Nucleus accumbens (tissue), 56 donors: ENCODE results near the gene ADGRB3.
A peak's percentile ranks its signal among the peaks of the same experiment; 100 is the strongest.
"Not testable (repeated sequence)": the region's sequence is repeated elsewhere in the genome, so short reads cannot be mapped to it uniquely, and the experiment has no call there.

Experiments used
- DNase-seq, 56 donors: peaks; one replicate each; lab custom pipeline; 2025; lab: John Stamatoyannopoulos, UW

The ADGRB3 gene

DNA sequence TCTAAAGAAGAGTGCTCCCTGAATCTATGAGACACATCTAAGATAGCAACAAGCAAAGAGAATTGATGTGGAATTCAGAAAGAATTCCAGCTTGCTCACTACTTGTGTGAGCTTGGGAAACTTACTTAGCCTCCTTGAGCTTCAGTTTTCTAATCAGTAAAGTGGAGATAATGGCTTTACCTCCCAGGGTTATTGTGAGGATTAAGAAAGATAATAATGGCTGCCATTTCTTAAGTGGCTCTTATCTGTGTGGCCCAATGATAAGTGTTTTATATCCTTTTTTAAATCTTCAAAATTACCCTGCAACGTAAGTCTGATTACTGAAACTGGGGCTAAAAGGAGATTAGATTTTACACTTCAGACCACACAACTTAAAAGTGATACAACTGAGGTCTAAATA lies 743.2 kb downstream of the ADGRB3 start:
- DNase-seq = no peak

DNA sequence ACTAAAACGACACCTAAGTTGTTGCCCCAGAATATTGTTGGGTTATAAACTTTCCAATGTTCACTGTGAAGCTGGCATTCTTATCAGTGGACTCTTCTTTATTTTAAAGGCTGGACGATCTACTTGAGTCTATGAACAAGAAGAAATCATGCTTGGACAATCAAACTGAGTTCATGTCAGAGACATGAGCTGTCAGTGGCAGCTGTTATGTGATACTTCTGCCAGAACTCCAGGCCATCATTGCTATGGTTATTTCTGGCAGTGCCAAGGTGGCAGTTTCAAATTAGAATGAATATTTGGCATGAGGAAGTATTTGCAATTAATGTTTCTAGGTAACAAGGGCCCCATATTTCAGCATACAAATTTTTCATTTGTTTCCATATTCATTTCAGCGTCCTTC lies 744.4 kb downstream of the ADGRB3 start:
- DNase-seq = no peak

DNA sequence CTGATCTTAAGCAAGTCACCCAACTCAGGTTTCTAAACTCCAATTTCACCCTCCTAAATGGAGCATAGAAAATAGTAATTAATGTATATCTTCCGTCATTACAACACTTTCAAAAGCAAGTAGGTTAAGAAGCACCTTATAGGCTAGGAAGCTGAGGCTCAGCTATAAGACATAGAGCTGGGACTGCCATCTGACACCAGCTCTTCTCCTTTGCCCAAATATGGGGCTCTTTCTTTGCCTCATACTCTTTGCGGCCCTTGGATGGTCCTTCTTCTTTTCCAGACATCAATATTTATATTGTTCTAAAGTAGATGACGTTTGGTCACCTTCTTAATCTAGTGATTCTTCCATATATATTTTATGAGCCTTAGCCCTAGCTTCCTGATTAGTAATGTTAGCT lies 748.5 kb downstream of the ADGRB3 start:
- no peak for DNase-seq

DNA sequence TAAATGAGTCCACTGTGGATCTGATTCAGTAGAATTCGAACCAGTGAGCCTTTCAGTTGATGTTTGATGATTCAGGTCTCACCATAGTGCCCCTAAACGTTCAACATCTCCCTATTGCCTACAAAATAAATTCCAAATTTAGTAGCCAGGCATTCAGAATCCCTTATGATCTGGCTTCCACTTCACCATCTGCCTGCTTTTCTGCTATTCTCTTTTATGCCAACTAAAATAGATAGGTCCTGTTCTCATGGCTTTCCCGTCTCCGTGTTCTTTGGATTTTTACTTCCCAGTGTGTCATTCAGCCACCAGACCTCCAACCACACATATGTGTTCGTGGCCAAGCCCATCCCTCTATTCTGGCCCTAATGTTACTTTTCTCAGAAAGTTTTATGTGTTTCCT lies 751.3 kb downstream of the ADGRB3 start:
- no peak for DNase-seq

DNA sequence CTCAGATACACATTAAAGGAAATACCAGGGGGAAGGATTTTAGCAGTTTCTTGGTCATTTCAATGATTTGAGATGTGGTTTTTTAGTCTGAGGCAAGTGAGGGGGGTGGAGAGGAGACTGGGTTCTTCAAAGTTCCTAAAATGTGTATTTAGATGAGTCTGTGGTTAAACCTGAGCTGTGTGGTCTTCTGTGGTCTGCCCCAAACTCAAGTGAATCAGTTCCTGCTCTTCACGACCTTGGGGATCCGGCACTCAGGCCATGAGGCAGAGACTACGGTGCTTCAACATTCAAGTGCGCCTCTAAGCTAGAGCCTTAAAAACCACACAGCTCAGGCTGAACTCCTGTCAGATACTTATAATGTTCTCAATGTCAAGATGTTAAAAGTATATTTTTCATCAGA lies 755.0 kb downstream of the ADGRB3 start:
- no peak for DNase-seq

DNA sequence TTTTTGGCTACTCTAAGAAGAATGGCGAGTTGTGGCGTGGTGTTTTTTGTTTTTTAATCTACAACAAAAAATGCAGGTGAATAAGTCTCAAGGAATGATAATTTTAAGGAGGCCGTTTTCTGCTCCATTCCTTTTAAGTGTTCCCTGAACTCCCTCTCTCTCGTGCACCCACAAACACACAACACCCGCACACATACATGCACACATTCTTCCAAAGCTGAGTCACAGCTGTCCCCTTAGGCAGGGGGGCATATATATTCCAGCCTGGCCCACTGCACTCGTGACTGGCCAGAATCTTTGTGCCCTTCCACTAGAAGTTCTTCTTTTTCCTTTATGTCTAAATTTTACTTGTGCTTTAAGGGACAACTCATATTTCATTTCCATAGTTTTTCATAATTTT lies 756.0 kb downstream of the ADGRB3 start:
- DNase-seq = no peak

DNA sequence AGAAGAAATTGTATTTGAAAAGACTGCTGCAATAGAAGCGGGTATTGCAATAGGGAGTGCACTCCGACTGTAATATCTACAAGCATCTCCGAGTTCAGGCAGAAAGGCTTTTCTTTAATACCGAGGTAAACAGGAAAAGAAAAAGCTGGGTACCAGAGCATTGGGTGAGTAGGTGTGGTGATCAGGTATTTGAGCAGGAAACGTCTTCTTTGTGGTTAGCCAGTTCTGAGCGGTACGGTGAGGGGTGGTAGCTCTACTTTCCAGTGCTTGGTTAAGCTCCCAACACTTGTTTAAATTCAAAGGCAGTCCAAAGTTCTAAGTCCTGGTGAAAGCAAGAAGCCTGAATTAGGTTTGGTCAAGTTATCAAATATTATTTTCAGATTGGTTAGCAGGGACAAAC lies 757.7 kb downstream of the ADGRB3 start:
- no peak for DNase-seq

DNA sequence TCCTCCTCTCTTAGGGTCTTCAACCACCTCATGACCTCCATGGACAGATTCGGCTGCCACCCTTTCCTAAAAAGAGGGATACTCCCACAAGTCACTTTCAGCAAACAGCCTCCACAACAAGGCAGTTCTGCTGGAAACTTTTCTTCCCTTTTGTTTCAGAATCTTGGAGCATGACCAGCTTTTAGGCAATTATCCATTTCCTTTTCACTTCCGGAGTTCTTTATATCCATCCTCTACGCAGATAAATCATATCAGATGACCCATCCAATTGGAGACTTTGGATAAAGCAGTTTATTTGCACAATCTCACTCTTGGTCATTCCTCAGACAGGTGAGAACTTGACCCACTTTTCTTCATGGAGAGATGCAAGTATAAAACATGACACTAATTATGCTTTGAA lies 763.2 kb downstream of the ADGRB3 start:
- DNase-seq = no peak

DNA sequence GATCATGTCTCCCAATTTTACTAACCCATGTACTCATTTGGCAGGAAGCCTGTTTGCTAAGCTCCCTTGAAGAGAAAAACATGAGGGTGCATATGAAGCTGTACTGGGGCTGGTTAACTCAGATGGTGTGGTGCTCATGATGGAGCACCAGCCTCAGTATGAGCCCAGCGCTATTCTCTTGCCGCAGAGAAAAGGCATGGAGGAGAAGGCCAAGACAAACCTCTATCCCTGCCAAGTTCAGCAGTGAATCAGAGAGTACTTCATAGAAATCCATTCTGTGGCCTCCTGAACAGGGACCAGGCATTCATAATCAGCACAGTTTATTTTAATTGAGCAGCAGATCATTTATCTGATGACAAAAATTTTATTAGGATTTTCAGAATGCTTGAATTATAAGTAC lies 763.6 kb downstream of the ADGRB3 start:
- DNase-seq = peak in 7 of 56 donors; percentile 1 to 22 (median 9)

DNA sequence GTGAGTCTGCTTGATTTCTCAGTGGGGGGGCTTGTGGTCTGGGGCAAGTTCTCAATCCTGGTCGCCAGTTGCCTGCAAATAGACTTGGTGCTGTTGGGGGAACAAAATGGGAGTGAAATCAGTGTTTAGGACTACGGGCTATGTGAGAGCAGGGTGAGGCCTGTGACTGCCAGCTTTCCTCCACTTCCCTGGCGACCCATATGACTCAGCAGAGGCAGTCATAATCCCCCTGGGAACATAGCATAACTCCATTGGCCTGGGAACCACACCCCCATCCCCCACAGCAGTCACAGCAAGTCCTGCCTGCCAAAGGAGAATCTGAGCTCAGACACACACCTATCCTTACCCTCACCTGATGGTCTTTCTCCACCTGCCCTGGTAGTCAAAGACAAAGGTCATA lies 773.8 kb downstream of the ADGRB3 start:
- no peak for DNase-seq

DNA sequence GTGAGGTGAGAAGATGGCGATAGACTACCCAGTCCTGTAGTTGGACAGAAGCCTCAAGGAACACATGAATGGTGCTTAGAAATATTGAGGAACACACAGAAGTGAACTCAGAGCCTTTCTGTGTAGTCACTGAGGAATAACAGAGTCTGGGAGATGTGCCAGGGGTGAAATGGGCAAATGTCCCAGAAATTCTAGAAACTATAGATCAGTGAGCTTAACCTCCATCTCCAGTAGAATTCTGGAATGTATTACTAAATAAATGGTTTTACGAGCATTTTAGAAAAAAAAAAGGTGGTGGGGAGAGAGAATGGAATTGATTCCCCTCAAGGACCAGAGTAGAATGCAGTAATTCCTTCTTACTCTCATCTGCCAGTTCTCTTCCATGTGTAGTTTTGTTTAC lies 781.7 kb downstream of the ADGRB3 start:
- peak in 1 of 56 donors; percentile 32 for DNase-seq

DNA sequence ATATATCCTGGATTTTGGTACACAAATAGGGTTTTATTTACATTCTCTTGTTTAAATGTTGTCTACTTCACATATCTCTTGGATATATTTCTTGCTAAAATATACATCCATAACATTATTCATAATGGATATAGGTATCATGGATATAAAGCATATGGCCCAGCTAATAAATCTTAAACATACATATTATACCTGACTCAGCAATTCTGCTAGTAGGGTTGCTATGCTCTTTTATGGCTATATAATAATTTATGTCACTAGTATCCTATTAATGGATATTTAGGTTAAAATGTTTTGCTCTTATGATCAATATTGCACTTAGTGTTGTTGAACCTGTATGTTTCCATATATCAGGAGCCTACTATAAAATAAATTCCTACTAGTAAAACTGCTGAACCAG lies 786.2 kb downstream of the ADGRB3 start:
- no peak for DNase-seq

DNA sequence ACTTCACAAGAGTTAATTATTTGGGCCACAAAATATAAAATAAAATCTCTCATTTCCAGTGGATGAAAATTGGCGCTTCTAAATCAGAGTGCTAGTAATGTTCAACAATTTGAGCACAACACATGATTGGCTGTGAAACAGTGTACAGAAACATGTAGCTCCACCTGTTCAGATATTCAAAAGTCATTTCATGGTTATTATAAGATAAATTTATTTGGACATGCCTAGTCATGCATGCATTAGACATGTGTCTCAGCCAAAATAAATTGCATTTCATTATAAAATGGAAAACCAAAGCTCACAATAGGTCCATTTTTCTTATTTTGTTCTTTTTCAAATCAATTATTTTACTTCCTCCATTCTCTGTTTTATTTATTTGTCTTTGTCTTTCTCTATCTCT lies 786.9 kb downstream of the ADGRB3 start:
- DNase-seq = no peak

DNA sequence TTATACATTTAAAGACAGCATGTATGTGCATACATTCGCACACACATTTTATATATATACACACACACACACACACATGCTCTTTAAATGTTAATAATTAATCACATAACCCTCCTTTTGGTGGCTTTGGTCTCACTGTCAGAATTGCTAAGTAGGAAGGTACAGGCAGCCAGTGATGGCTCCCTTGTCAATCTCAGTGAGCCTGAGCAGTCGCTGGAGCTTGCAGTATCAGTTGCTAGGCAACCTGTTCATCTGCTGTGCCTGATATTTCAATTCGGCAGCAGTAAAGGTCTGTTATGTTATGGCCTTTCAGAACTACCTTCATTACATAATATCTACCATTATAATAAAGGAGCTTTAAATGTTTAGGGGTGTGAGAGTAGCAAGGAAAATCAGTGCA lies 787.4 kb downstream of the ADGRB3 start:
- peak in 17 of 56 donors; percentile 3 to 50 (median 18) for DNase-seq

DNA sequence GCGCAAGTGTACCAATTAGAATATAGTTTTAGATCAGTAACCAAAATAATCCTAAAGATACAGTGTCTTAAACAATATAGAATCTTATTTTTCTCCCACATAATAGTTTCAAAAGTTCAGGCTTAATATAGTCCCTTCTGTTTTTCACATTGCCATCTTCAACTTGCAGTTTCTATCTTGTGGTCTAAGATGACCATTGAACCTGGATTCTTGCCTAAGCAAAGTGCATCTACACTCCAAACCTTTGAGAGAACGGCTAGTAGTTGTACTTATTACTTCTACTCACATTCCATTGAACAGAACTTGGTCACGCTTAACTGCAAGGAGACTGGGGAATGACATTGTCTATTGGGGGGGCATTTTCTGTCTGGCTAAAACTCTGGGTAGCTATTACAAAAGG lies 788.7 kb downstream of the ADGRB3 start:
- DNase-seq = no peak

DNA sequence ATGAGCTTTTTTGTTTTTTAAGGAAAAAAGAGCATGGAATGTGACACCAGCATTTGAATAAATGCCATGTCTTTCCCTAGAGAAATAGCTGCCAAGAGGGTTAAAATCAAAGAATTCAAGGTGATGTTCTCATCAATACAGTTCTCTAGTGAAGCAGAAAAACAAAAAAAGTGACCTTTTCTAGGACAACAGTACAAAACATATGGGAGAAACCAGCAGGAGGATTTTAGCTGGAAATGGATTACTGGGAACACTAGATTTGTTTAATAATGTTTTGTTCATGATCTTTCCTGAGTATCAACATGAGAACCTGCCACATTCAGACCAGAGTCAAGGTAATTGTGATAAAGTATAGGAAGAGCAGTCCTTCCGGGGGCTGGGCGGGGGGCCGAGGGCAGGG lies 789.5 kb downstream of the ADGRB3 start:
- no peak for DNase-seq

DNA sequence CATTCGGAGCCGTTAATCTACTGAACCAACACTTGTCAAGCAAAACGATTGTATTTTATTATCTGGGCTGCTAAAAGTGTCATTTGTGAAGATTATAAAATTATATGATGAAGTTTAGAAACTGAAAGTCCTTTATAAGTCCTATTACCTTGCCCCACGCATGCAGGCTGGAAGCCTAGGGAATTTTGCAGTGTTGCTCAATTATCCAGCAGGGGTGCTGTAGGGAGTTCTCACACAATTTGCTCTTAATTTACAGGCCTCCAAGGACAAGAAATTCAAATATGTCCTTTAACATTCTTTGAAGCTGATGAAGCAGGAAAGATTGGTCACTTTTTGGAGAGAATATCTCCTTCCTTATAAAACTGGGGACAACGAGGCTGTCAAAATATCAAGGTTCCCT lies 792.8 kb downstream of the ADGRB3 start:
- no peak for DNase-seq

DNA sequence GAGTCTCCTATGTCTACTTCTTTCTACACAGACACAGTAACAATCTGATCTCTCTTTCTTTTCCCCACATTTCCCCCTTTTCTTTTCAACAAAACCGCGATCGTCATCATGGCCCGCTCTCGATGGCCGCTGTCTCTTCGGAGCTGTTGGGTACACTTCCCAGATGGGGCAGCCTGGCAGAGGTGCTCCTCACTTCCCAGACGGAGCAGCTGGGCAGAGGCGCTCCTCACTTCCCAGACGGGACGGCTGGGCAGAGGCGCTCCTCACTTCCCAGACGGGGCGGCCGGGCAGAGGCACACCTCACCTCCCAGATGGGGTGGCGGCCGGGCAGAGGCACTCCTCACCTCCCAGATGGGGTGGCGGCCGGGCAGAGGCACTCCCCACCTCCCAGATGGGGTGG lies 797.1 kb downstream of the ADGRB3 start:
- DNase-seq = not testable (repeated sequence)

DNA sequence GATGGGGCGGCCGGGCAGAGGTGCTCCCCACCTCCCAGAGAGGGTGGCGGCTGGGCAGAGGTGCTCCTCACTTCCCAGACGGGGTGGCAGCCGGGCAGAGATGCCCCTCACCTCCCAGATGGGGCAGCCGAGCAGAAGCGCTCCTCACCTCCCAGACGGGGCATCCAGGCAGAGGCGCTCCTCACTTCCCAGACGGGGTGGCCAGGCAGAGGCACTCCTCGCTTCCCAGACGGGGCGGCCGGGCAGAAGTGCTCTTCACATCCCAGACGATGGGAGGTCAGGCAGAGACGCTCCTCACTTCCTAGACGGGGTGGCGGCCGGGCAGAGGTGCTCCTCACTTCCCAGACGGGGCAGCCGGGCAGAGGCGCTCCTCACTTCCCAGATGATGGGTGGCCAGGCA lies 798.0 kb downstream of the ADGRB3 start:
- not testable (repeated sequence) for DNase-seq

DNA sequence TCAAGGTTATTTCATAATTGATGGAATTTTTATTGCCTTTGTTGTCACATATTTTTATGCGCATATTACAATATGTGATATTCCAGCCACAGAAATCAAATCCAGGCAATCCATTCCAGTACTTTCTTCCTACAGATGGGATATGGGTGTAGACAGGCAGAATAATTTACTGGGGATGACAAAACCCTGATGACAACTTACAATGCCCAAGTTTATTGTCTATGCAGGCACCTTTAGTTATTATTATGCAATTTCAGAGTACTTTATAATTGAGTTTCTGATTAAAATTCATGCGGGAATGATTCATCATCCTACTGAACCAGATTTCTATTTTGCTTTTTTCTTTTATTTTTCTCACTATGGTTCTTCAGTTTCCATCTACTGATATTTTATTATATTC lies 803.0 kb downstream of the ADGRB3 start:
- peak in 1 of 56 donors; percentile 4 for DNase-seq
